Measurements from ENCODE around the gene IL22RA2.

IL22RA2 gene

GRCh38 chr6:137147195-137147594, 26.2 kb downstream of the IL22RA2 start:
- no peak for DNase-seq (ENCODE audit: insufficient read length, low spot score)
- FAIRE-seq: no peak
- no peak for TF ChIP-seq POLR2A (IDR thresholded peaks at IDR 0.05; ENCODE audit: low read depth, low read length)

DNA sequence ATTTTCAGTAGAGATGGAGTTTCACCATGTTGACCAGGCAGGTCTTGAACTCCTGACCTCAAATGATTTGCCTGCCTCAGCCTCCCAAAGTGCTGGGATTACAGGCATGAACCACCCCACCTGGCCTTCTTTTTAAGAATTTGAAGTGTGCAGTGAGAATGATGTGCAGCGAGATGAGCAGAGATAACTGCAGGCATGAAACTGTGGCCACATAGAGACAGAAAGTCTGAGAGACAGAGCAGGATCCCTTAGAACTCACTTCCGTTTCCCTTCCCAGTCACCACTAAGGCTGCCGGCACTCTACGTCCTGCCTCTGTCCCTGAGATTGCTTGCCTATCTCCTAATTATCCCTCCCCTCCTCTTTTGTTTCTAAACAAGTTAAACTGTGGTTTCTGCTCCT, 27.2 kb downstream of the IL22RA2 start:
- FAIRE-seq (no peak), DNase-seq (ENCODE audit: insufficient read length, low spot score) (no peak)
- no peak for TF ChIP-seq POLR2A (IDR thresholded peaks at IDR 0.05; ENCODE audit: low read depth, low read length)

- no peak for DNase-seq (ENCODE audit: insufficient read length, low spot score)
These were observed 28.0 kb downstream of the IL22RA2 start for GRCh38 chr6:137145421-137145820.

GRCh38 chr6:137136065-137136464, 37.4 kb downstream of the IL22RA2 start:
- DNase-seq (ENCODE audit: insufficient read length, low spot score) (no peak), FAIRE-seq (no peak)
- no peak for TF ChIP-seq POLR2A (IDR thresholded peaks at IDR 0.05; ENCODE audit: low read depth, low read length)

More at GRCh38 chr6:137145421-137145820, 28.0 kb downstream of the IL22RA2 start:
- no peak for TF ChIP-seq POLR2A (IDR thresholded peaks at IDR 0.05; ENCODE audit: low read depth, low read length)
- FAIRE-seq: no peak

GRCh38 chr6:137134483-137134882, 39.0 kb downstream of the IL22RA2 start:
- TF ChIP-seq POLR2A (IDR thresholded peaks at IDR 0.05; ENCODE audit: low read depth, low read length): no peak
- DNase-seq (ENCODE audit: insufficient read length, low spot score) (no peak), FAIRE-seq (no peak)

DNA sequence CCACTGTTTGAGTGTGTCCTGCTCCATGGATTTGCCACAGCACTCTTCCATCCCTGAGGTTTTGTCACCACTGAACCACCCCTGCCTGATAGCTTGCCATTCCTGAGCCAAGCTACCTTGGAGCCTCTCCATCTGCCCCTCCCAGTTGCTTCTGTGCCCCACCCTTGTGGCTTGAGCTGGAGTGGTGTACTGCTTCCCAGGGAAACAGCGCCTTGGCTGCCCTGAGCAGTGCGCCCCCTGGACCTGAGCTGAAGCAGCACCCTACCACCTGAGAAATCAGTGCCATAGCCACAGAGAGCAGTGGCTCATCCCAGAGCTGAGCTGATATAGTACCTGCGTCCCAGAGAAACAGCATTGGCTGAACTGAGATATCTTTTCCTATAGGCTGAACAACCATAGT, 40.3 kb downstream of the IL22RA2 start:
- DNase-seq (ENCODE audit: insufficient read length, low spot score) (no peak), FAIRE-seq (no peak)
- TF ChIP-seq POLR2A (IDR thresholded peaks at IDR 0.05; ENCODE audit: low read depth, low read length): no peak

GRCh38 chr6:137126875-137127485, 46.5 kb downstream of the IL22RA2 start:
- DNase-seq (ENCODE audit: insufficient read length, low spot score): no peak
- TF ChIP-seq POLR2A (IDR thresholded peaks at IDR 0.05; ENCODE audit: low read depth, low read length): no peak
- FAIRE-seq: no peak

- FAIRE-seq: no peak
- TF ChIP-seq POLR2A (IDR thresholded peaks at IDR 0.05; ENCODE audit: low read depth, low read length): no peak
These were observed 50.4 kb downstream of the IL22RA2 start for GRCh38 chr6:137123078-137123477.

DNA sequence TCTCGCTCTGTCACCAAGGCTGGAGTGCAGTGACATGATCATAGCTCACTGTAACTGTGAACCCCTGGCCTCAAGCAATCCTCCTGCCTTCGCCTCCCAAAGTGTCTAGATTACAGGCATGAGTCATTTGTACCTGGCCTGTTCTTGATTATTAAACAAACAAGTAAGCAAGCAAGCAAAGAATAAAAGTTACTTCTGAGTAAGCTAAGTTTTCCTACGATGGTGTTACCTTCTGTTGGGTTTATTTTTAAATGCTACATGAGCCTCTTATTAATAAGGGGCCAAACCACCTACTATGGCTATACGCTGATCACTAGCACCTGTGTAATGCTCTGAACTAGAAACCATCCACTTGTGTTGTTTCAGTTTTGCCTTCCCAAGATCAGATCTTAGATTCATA, 50.8 kb downstream of the IL22RA2 start:
- FAIRE-seq (no peak), DNase-seq (ENCODE audit: insufficient read length, low spot score) (no peak)
- TF ChIP-seq POLR2A (IDR thresholded peaks at IDR 0.05; ENCODE audit: low read depth, low read length): no peak

More at GRCh38 chr6:137123078-137123477, 50.4 kb downstream of the IL22RA2 start:
- DNase-seq (ENCODE audit: insufficient read length, low spot score): no peak

GRCh38 chr6:137121401-137121997, 51.9 kb downstream of the IL22RA2 start:
- TF ChIP-seq POLR2A (IDR thresholded peaks at IDR 0.05; ENCODE audit: low read depth, low read length): no peak
- FAIRE-seq (no peak), DNase-seq (ENCODE audit: insufficient read length, low spot score) (no peak)

DNA sequence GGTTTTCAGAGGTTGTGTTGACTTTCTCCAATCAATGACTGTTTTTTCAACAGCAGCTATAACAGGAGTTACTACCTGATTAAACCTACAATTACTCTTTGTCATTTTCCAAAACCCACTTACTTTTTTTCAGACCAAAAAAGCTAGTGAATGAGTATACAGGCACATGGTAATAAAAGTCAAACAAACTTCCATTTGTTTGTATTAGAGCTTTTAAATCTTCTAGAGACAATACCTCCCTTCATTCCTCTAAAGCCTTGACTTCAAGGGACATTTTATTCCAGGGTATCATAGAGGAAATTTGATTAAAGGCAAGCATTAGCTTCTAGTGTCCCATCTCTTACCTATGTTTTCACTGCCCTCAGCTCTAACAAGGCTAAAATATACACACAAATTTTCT, 52.7 kb downstream of the IL22RA2 start:
- no peak for DNase-seq (ENCODE audit: insufficient read length, low spot score)
- TF ChIP-seq POLR2A (IDR thresholded peaks at IDR 0.05; ENCODE audit: low read depth, low read length): no peak
- FAIRE-seq: no peak

DNA sequence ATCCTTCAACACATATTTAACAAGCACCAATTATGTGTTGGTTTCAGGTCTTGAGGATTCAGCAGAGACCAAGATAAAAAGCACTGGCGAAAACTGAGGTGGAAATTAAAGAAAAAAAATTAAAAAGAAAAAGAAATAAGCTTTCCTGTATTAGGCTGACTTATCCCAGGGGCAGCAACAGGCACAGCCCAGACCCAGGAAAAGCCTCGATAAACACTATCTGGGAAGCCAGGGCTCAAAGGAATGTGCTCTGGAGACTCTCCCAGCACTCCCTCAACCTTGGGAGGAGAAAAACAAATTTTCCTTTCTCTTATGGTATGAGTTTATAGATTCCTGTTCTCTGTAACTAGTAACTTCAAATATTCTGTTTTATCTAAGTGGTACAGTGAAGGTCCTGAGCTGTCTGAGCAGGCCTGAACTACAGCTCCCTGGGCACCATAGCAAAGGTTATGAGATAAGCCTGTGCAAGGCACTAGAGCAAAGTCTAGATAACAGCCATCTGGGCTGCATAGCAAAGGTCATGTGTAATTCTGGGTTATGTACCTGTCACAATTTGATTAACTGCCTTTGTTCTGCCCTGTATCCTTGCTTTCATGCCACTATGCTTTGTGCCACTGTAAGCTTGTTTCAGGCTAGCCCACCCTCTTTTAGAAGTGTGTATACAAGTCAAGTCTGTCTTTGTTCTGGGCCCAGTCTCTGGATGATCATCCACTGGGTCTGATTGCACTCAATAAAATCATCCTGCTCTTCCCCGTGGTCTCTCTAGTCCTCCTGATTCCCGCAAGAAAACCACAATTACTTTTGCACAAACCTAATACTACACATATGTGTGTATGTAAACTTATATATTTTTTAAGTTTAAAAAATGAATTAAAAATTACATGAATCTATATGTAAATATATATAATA, 54.0 kb downstream of the IL22RA2 start:
- no peak for TF ChIP-seq POLR2A (IDR thresholded peaks at IDR 0.05; ENCODE audit: low read depth, low read length)
- DNase-seq (ENCODE audit: insufficient read length, low spot score): no peak
- FAIRE-seq: no peak

- DNase-seq (ENCODE audit: insufficient read length, low spot score) (no peak), FAIRE-seq (no peak)
- no peak for TF ChIP-seq POLR2A (IDR thresholded peaks at IDR 0.05; ENCODE audit: low read depth, low read length)
These were observed 55.9 kb downstream of the IL22RA2 start for GRCh38 chr6:137117581-137117980.

GRCh38 chr6:137116807-137117206, 56.6 kb downstream of the IL22RA2 start:
- no peak for TF ChIP-seq POLR2A (IDR thresholded peaks at IDR 0.05; ENCODE audit: low read depth, low read length)
- DNase-seq (ENCODE audit: insufficient read length, low spot score) (no peak), FAIRE-seq (no peak)
